Measurements from ENCODE around the gene DAB1. TPM values are rescaled to one million over a fixed set of nuclear protein-coding genes. Genes with fewer than 3 reads are reported as not detected.

DAB1 gene
- total and polyA plus RNA-seq, 4 donors = 0.05 to 2.6 (median 1.8) TPM

GRCh38 chr1:57084701-57085100, 339.2 kb downstream of the DAB1 start:
- H3K36me3 ChIP-seq (ENCODE audit: control insufficient read depth in 1 of 2, insufficient read depth in 2 of 2, low read length in 1 of 2) = no peaks in the 10 kb centered on the region
- H3K27ac ChIP-seq (ENCODE audit: low read depth in 1 of 2, low read length in 2 of 2) = no peak overlapping the region
- intact Hi-C loops (cut with DNase I) = no loop called here
- no peaks in the 10 kb centered on the region for H3K4me1 ChIP-seq (ENCODE audit: control insufficient read depth in 1 of 2, insufficient read depth in 2 of 2, low read length in 2 of 2)
- DNase-seq (no peak), ATAC-seq (ENCODE audit: low FRiP score) (no peak)
- 92 to 97% methylated on average over 2 of the region's 2 CpGs for WGBS, 2 donors
- H3K27me3 ChIP-seq (ENCODE audit: control insufficient read depth in 1 of 2, insufficient read depth in 2 of 2, low read length in 1 of 2) = no peaks in the 10 kb centered on the region
- H3K9me3 ChIP-seq (ENCODE audit: control insufficient read depth, low read length) = no peaks in the 10 kb centered on the region
- no peak overlapping the region for H3K4me3 ChIP-seq (ENCODE audit: low read length in 2 of 2)

DNA sequence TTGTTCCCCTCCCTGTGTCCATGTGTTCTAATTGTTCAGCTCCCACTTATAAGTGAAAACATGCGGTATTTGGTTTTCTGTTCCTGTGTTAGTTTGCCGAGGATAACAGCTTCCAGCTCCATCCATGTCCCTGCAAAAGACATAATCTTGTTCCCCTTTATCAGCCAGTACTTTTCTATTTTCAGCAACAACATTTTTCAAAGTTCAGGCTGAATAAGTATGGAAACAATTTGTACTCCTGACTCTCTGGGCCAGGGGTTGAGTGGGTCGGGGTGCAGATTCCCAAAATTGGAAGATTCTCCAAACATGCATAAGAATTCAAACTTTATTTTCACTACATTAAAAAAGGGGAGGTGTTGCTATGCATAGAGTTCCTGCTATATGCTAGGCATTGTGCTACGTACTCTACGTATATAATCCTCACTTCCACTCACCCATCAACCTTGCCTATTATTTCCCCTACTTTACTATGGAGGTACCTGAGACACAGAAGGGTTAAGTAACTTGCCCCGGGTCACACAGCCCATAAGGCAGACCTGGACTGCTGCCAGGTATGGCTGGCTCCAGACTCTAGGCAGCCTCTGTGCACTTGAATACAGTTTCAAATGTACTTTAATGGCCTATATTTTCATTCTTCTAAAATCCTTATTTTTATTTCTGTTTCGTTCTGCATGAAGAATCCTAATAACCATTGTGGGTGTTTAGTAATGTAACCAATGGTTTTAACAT, 341.0 kb downstream of the DAB1 start:
- H3K9me3 ChIP-seq (ENCODE audit: control insufficient read depth, low read length) = no peaks in the 10 kb centered on the region
- no peaks in the 10 kb centered on the region for H3K4me1 ChIP-seq (ENCODE audit: control insufficient read depth in 1 of 2, insufficient read depth in 2 of 2, low read length in 2 of 2)
- intact Hi-C loops (cut with DNase I) = no loop called here
- H3K27ac ChIP-seq (ENCODE audit: low read depth in 1 of 2, low read length in 2 of 2) = no peak overlapping the region
- no peaks in the 10 kb centered on the region for H3K36me3 ChIP-seq (ENCODE audit: control insufficient read depth in 1 of 2, insufficient read depth in 2 of 2, low read length in 1 of 2)
- DNase-seq (no peak), ATAC-seq (ENCODE audit: low FRiP score) (no peak)
- H3K4me3 ChIP-seq (ENCODE audit: low read length in 2 of 2) = no peak overlapping the region
- 37 to 38% methylated on average over 7 of the region's 7 CpGs for WGBS, 2 donors
- no peaks in the 10 kb centered on the region for H3K27me3 ChIP-seq (ENCODE audit: control insufficient read depth in 1 of 2, insufficient read depth in 2 of 2, low read length in 1 of 2)

- intact Hi-C loops (cut with DNase I) = no loop called here
- ATAC-seq (ENCODE audit: low FRiP score) = no peak
Observed at GRCh38 chr1:57079454-57080157, 344.3 kb downstream of the DAB1 start.

DNA sequence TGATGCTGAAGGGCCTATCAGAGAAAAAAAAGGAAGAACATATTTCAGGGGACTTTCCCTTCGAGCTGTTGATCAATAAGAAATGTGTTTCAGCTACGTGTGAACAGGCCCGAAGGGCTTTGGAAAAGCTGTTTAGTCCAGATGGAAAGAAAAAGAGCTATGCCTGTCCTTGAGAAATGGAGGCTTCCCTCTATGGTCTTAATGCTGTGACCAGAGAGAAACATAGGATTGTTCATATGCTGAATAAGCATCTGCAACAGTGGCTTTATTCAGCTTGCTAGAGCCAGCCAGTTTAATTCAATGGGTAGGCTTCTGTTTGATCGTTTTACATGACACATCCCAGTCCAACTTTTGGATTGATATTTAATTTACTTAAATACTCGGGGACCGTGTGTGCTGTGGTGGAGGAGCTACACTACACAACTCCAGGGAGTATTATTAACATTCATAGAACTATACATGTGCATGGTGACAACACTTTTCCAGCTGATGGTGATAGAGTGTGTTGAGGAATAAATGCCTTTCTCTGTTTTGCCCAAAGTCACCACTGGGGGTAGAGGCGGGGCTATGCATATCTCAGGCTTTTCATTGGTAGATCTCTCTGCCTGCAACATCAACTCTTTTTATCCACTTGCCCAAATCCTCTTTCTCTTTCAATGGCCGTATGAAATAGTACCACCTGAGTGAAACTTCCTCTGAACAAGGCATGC, 351.3 kb downstream of the DAB1 start:
- H3K36me3 ChIP-seq (ENCODE audit: control insufficient read depth in 1 of 2, insufficient read depth in 2 of 2, low read length in 1 of 2) = no peaks in the 10 kb centered on the region
- intact Hi-C loops (cut with DNase I) = no loop called here
- 91 to 93% methylated on average over 8 of the region's 8 CpGs for WGBS, 2 donors
- no peaks in the 10 kb centered on the region for H3K4me1 ChIP-seq (ENCODE audit: control insufficient read depth in 1 of 2, insufficient read depth in 2 of 2, low read length in 2 of 2)
- no peak overlapping the region for H3K4me3 ChIP-seq (ENCODE audit: low read length in 2 of 2)
- no peaks in the 10 kb centered on the region for H3K27me3 ChIP-seq (ENCODE audit: control insufficient read depth in 1 of 2, insufficient read depth in 2 of 2, low read length in 1 of 2)
- no peaks in the 10 kb centered on the region for H3K9me3 ChIP-seq (ENCODE audit: control insufficient read depth, low read length)
- ATAC-seq (ENCODE audit: low FRiP score) (no peak), DNase-seq (no peak)
- no peak overlapping the region for H3K27ac ChIP-seq (ENCODE audit: low read depth in 1 of 2, low read length in 2 of 2)

More at GRCh38 chr1:57079454-57080157, 344.3 kb downstream of the DAB1 start:
- Histone ChIP-seq H3K36me3 (ENCODE audit: control insufficient read depth in 1 of 2, insufficient read depth in 2 of 2, low read length in 1 of 2) (no peaks in the 10 kb centered on the region), H3K27me3 (ENCODE audit: control insufficient read depth in 1 of 2, insufficient read depth in 2 of 2, low read length in 1 of 2) (no peaks in the 10 kb centered on the region), H3K9me3 (ENCODE audit: control insufficient read depth, low read length) (no peaks in the 10 kb centered on the region), H3K4me1 (ENCODE audit: control insufficient read depth in 1 of 2, insufficient read depth in 2 of 2, low read length in 2 of 2) (no peaks in the 10 kb centered on the region), H3K4me3 (ENCODE audit: low read length in 2 of 2) (no peak overlapping the region), H3K27ac (ENCODE audit: low read depth in 1 of 2, low read length in 2 of 2) (no peak overlapping the region)
- no peak for DNase-seq
- 94 to 97% methylated on average over 5 of the region's 5 CpGs for WGBS, 2 donors

- no peaks in the 10 kb centered on the region for H3K9me3 ChIP-seq (ENCODE audit: control insufficient read depth, low read length)
- H3K27me3 ChIP-seq (ENCODE audit: control insufficient read depth in 1 of 2, insufficient read depth in 2 of 2, low read length in 1 of 2) = no peaks in the 10 kb centered on the region
- no peak overlapping the region for H3K27ac ChIP-seq (ENCODE audit: low read depth in 1 of 2, low read length in 2 of 2)
- no peaks in the 10 kb centered on the region for H3K36me3 ChIP-seq (ENCODE audit: control insufficient read depth in 1 of 2, insufficient read depth in 2 of 2, low read length in 1 of 2)
- no peak for ATAC-seq (ENCODE audit: low FRiP score)
- intact Hi-C loops (cut with DNase I) = no loop called here
- no peaks in the 10 kb centered on the region for H3K4me1 ChIP-seq (ENCODE audit: control insufficient read depth in 1 of 2, insufficient read depth in 2 of 2, low read length in 2 of 2)
- no peak for DNase-seq
- WGBS, 2 donors = 40 to 45% methylated on average over 3 of the region's 3 CpGs
- no peak overlapping the region for H3K4me3 ChIP-seq (ENCODE audit: low read length in 2 of 2)
Observed at GRCh38 chr1:57067863-57068262, 356.0 kb downstream of the DAB1 start.

- H3K36me3 ChIP-seq (ENCODE audit: control insufficient read depth in 1 of 2, insufficient read depth in 2 of 2, low read length in 1 of 2) = no peaks in the 10 kb centered on the region
- DNase-seq (no peak), ATAC-seq (ENCODE audit: low FRiP score) (no peak)
- H3K4me1 ChIP-seq (ENCODE audit: control insufficient read depth in 1 of 2, insufficient read depth in 2 of 2, low read length in 2 of 2) = no peaks in the 10 kb centered on the region
- no peak overlapping the region for H3K27ac ChIP-seq (ENCODE audit: low read depth in 1 of 2, low read length in 2 of 2)
- 87 to 90% methylated on average over 4 of the region's 4 CpGs for WGBS, 2 donors
- H3K4me3 ChIP-seq (ENCODE audit: low read length in 2 of 2) = no peak overlapping the region
- no peaks in the 10 kb centered on the region for H3K9me3 ChIP-seq (ENCODE audit: control insufficient read depth, low read length)
- H3K27me3 ChIP-seq (ENCODE audit: control insufficient read depth in 1 of 2, insufficient read depth in 2 of 2, low read length in 1 of 2) = no peaks in the 10 kb centered on the region
- intact Hi-C loops (cut with DNase I) = no loop called here
Observed at GRCh38 chr1:57066980-57067610, 356.8 kb downstream of the DAB1 start.

- intact Hi-C loops (cut with DNase I) = no loop called here
- Histone ChIP-seq H3K4me3 (ENCODE audit: low read length in 2 of 2) (no peak overlapping the region), H3K9me3 (ENCODE audit: control insufficient read depth, low read length) (no peaks in the 10 kb centered on the region), H3K4me1 (ENCODE audit: control insufficient read depth in 1 of 2, insufficient read depth in 2 of 2, low read length in 2 of 2) (no peaks in the 10 kb centered on the region), H3K27ac (ENCODE audit: low read depth in 1 of 2, low read length in 2 of 2) (no peak overlapping the region), H3K36me3 (ENCODE audit: control insufficient read depth in 1 of 2, insufficient read depth in 2 of 2, low read length in 1 of 2) (no peaks in the 10 kb centered on the region), H3K27me3 (ENCODE audit: control insufficient read depth in 1 of 2, insufficient read depth in 2 of 2, low read length in 1 of 2) (no peaks in the 10 kb centered on the region)
- no peak for DNase-seq
- no peak for ATAC-seq (ENCODE audit: low FRiP score)
- 98 to 99% methylated on average over 3 of the region's 3 CpGs for WGBS, 2 donors
Observed at GRCh38 chr1:57065442-57065841, 358.4 kb downstream of the DAB1 start.

DNA sequence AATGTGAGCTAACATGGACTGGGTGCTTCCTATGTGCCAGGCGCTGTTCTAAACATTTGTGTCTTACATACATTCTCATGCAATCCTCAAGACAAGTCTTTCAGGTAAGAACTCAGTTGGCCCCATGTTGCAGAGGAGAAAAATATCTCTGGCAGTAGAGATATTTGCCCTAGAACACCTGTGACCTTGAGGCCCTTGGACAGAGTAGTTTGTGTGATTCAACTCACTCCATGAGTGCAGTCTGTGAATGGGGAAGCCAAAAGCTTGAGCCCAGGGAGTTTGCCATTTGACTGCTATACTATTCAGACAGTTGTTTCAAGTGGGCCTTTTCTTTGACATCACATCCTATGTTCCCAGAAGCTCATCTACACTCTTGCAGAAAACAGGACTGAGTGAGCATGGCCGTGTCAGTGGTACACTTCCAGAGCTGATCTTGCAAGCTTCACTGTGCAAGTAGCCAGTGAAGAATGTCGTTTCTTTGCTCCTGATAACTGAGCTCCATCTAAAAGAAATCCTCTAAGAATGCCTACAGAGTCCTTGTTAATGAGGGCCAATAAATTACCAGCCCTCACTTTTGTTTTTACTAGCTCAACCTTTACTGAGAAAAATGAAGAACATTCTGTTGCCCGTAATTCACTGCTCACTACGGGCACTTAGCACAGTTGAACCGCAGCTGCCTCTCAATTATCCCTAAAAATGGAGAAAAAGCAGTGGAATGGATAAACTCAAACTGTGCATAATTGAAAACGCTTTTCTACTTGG, 359.3 kb downstream of the DAB1 start:
- H3K27ac ChIP-seq (ENCODE audit: low read depth in 1 of 2, low read length in 2 of 2) = no peak overlapping the region
- H3K4me3 ChIP-seq (ENCODE audit: low read length in 2 of 2) = no peak overlapping the region
- H3K36me3 ChIP-seq (ENCODE audit: control insufficient read depth in 1 of 2, insufficient read depth in 2 of 2, low read length in 1 of 2) = no peaks in the 10 kb centered on the region
- 73 to 91% methylated on average over 7 of the region's 7 CpGs for WGBS, 2 donors
- H3K9me3 ChIP-seq (ENCODE audit: control insufficient read depth, low read length) = no peaks in the 10 kb centered on the region
- no peaks in the 10 kb centered on the region for H3K27me3 ChIP-seq (ENCODE audit: control insufficient read depth in 1 of 2, insufficient read depth in 2 of 2, low read length in 1 of 2)
- intact Hi-C loops (cut with DNase I) = no loop called here
- ATAC-seq (ENCODE audit: low FRiP score) (no peak), DNase-seq (no peak)
- no peaks in the 10 kb centered on the region for H3K4me1 ChIP-seq (ENCODE audit: control insufficient read depth in 1 of 2, insufficient read depth in 2 of 2, low read length in 2 of 2)
